HepG2 (cell line): Measurements from ENCODE around the gene CAMK4. TPM values are rescaled to one million over a fixed set of nuclear protein-coding genes. Genes with fewer than 3 reads are reported as not detected.

Source experiments
- EED ChIP-seq: sonication (generic); formaldehyde crosslinking; IDR thresholded peaks from 2 replicates; pipeline ENCODE4 v1.5.0; 2020; ENCODE audit warnings: mild to moderate bottlenecking, missing genetic modification reagents
- GABPB1 ChIP-seq: IDR thresholded peaks from 2 replicates; pipeline ENCODE4 v1.6.1; 2016; ENCODE audit warnings: mild to moderate bottlenecking, missing genetic modification reagents, moderate library complexity, missing compliant biosample characterization
- HNRNPH1 ChIP-seq: fragments of 200-400 bp; formaldehyde crosslinking; optimal IDR thresholded peaks from 2 replicates; pipeline ENCODE3; 2017; ENCODE audit warnings: mild to moderate bottlenecking, low read depth, low read length
- KMT2A ChIP-seq: sonication (generic); formaldehyde crosslinking; IDR thresholded peaks from 2 replicates; pipeline ENCODE4 v1.4.0; 2020; ENCODE audit warnings: missing genetic modification reagents
- NCOR1 ChIP-seq: fragments of 200-600 bp; sonication (generic); IDR thresholded peaks from 2 replicates; pipeline ENCODE4 v1.7.0; 2017; ENCODE audit warnings: antibody characterized with exemption, low read length, borderline replicate concordance
- PHF20 ChIP-seq: sonication (generic); formaldehyde crosslinking; IDR thresholded peaks from 2 replicates; pipeline ENCODE4 v1.5.0; 2020; ENCODE audit warnings: mild to moderate bottlenecking, missing genetic modification reagents
- SIX1 ChIP-seq: sonication (generic); formaldehyde crosslinking; IDR thresholded peaks from 2 replicates; pipeline ENCODE4 v1.4.0; 2020; ENCODE audit warnings: missing genetic modification reagents, borderline replicate concordance
- SOX5 ChIP-seq: IDR thresholded peaks from 2 replicates; pipeline ENCODE4 v1.6.1; 2016; ENCODE audit warnings: borderline replicate concordance
- TEAD2 ChIP-seq: sonication (generic); formaldehyde crosslinking; IDR thresholded peaks from 2 replicates; pipeline ENCODE4 v1.9.0; 2021; ENCODE audit warnings: missing genetic modification reagents
- THYN1 ChIP-seq: sonication (generic); formaldehyde crosslinking; IDR thresholded peaks from 2 replicates; pipeline ENCODE4 v1.8.1; 2023; ENCODE audit warnings: low read depth, mild to moderate bottlenecking, moderate library complexity, missing genetic modification reagents, borderline replicate concordance
- WIZ ChIP-seq: sonication (generic); formaldehyde crosslinking; IDR thresholded peaks from 2 replicates; pipeline ENCODE4 v1.5.1; 2020; ENCODE audit warnings: mild to moderate bottlenecking, missing genetic modification reagents
- ZBTB38 ChIP-seq: sonication (generic); formaldehyde crosslinking; IDR thresholded peaks from 2 replicates; pipeline ENCODE4 v1.5.1; 2020; ENCODE audit warnings: mild to moderate bottlenecking, missing genetic modification reagents
- ZNF121 ChIP-seq: sonication (generic); formaldehyde crosslinking; IDR thresholded peaks from 2 replicates; pipeline ENCODE4 v1.5.0; 2020; ENCODE audit warnings: mild to moderate bottlenecking, missing genetic modification reagents
- ZNF230 ChIP-seq: sonication (generic); formaldehyde crosslinking; IDR thresholded peaks from 2 replicates; pipeline ENCODE4 v1.4.0; 2020; ENCODE audit warnings: mild to moderate bottlenecking, missing genetic modification reagents
- ZNF607 ChIP-seq: sonication (generic); formaldehyde crosslinking; IDR thresholded peaks from 2 replicates; pipeline ENCODE4 v1.5.1; 2020; ENCODE audit warnings: missing genetic modification reagents, mild to moderate bottlenecking, borderline replicate concordance
- ZNF713 ChIP-seq: sonication (generic); formaldehyde crosslinking; IDR thresholded peaks from 2 replicates; pipeline ENCODE4 v1.4.0; 2020; ENCODE audit warnings: mild to moderate bottlenecking, missing genetic modification reagents
- ZSCAN30 ChIP-seq: sonication (generic); formaldehyde crosslinking; IDR thresholded peaks from 2 replicates; pipeline ENCODE4 v1.5.0; 2020; ENCODE audit warnings: mild to moderate bottlenecking, missing genetic modification reagents
- polyA plus RNA-seq, 8 experiments: library from polyadenylated mRNA; depleted of rRNA in 3 of 8; stranded (reverse) in 7 of 8; unstranded in 1 of 8; fragments of >200 nt; fragmentation: Illumina TruSeq in 4 of 8; extraction: Trizol in 4 of 8; gene quantifications; 2 replicates each; pipeline versions ENCODE4 v1.2.1 to v1.2.3, GENCODE V29; 2011 to 2016; ENCODE audit warnings: low read depth in 4 of 8, missing spikeins in 1 of 8, mixed read lengths in 1 of 8; ENCODE audit not compliant: insufficient read depth in 1 of 8
- total RNA-seq, 5 experiments: library from RNA; depleted of rRNA; stranded (reverse); fragments of >200 nt; fragmentation: Illumina TruSeq; extraction: Trizol; gene quantifications; 2 replicates each; pipeline ENCODE4 v1.2.3, GENCODE V29; 2016; ENCODE audit warnings: low read depth in 1 of 5
- TF ChIP-seq, protein P1 (sequence below): sonication (generic); formaldehyde crosslinking; IDR thresholded peaks from 2 replicates; pipeline ENCODE4 v1.5.0; 2020; ENCODE audit warnings: mild to moderate bottlenecking, missing genetic modification reagents, borderline replicate concordance
- TF ChIP-seq, protein P2 (sequence below): sonication (generic); formaldehyde crosslinking; conservative IDR thresholded peaks from 2 replicates; pipeline ENCODE4 v1.4.0; 2020; ENCODE audit warnings: missing genetic modification reagents
- TF ChIP-seq, protein P3 (sequence below): sonication (generic); formaldehyde crosslinking; IDR thresholded peaks from 2 replicates; pipeline ENCODE4 v1.5.0; 2020; ENCODE audit warnings: missing genetic modification reagents
- TF ChIP-seq, protein P4 (sequence below): sonication (generic); formaldehyde crosslinking; IDR thresholded peaks from 2 replicates; pipeline ENCODE4 v1.5.1; 2020; ENCODE audit warnings: missing genetic modification reagents, mild to moderate bottlenecking, borderline replicate concordance
- TF ChIP-seq, protein P5 (sequence below): sonication (generic); formaldehyde crosslinking; IDR thresholded peaks from 2 replicates; pipeline ENCODE4 v1.4.0; 2020; ENCODE audit warnings: mild to moderate bottlenecking, missing genetic modification reagents

Gene CAMK4
- total and polyA plus RNA-seq, 2 of the 13 experiments (the other 11 are each of a cell fraction or from before 2014, with no cell fraction given): not detected

DNA sequence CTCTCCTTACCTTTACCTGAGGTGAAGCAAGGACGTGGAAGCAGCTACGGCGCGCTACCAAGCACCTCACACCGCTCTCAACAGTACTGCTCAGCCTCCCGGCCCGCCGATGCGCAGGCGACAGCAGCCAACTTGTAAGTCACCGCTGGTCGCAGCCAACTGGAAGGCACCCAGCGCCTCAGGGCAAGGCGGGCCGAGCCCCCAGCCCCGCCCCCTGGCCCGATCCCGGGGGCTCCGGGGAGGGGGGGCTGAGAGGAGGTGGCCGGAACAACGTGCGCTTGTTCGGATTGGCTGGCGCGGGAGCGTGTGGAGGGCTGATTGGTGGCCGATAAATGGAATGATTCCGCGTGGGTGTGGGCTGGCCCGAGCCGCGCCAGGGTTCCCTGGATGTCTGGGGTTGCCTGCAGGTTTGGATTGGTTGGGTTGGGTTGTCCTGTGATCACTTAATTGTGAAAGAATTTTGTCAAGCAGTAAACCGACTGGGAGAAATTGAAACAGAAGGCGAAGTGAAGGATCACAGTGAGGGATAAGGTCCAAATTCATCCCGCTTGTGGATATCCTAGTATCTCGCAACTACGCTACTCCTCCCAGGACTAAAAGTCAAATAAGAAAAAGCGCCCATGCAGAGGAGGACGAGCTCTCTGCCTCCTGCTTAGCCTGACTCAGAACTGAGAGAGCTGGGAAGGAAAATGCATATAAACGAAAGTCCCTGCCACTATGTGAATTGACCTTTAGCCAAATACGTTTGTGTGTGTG lies 288.4 kb downstream of the CAMK4 start, which contains the start of gene STARD4 (continued):
- TF ChIP-seq EED (CRISPR knock-in tag) (peak; percentile 89), GABPB1 (CRISPR knock-in tag) (peak; percentile 83; the same call in 1 of the 2 replicates), PHF20 (CRISPR knock-in tag) (0 out of 2 replicates have a peak, but pooled peaks have one; percentile 37), HNRNPH1 (no peak), SIX1 (CRISPR knock-in tag) (no peak), TEAD2 (no peak), ZNF607 (CRISPR knock-in tag) (peak; percentile 71; the same call in 1 of the 2 replicates), ZNF121 (no peak), THYN1 (no peak), ZNF230 (0 out of 2 replicates have a peak, but pooled peaks have one; percentile 26), SOX5 (CRISPR knock-in tag) (no peak; the same call in 1 of the 2 replicates), ZNF713 (CRISPR knock-in tag) (no peak), KMT2A (CRISPR knock-in tag) (peak; percentile 94; the same call in 1 of the 2 replicates), WIZ (0 out of 2 replicates have a peak, but pooled peaks have one; percentile 67), ZSCAN30 (CRISPR knock-in tag) (peak; percentile 15; the same call in 1 of the 2 replicates), NCOR1 (no peak; the same call in 1 of the 2 replicates), ZBTB38 (CRISPR knock-in tag) (peak; percentile 63; the same call in 1 of the 2 replicates)
- TF ChIP-seq, protein P1, sequence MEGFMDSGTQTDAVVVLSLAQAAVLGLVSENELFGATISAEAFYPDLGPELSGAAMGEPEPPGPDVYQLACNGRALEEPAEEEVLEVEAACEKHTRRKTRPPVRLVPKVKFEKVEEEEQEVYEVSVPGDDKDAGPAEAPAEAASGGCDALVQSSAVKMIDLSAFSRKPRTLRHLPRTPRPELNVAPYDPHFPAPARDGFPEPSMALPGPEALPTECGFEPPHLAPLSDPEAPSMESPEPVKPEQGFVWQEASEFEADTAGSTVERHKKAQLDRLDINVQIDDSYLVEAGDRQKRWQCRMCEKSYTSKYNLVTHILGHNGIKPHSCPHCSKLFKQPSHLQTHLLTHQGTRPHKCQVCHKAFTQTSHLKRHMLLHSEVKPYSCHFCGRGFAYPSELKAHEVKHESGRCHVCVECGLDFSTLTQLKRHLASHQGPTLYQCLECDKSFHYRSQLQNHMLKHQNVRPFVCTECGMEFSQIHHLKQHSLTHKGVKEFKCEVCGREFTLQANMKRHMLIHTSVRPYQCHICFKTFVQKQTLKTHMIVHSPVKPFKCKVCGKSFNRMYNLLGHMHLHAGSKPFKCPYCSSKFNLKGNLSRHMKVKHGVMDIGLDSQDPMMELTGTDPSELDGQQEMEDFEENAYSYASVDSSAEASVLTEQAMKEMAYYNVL (CRISPR knock-in tag): no peak
- TF ChIP-seq, protein P2, sequence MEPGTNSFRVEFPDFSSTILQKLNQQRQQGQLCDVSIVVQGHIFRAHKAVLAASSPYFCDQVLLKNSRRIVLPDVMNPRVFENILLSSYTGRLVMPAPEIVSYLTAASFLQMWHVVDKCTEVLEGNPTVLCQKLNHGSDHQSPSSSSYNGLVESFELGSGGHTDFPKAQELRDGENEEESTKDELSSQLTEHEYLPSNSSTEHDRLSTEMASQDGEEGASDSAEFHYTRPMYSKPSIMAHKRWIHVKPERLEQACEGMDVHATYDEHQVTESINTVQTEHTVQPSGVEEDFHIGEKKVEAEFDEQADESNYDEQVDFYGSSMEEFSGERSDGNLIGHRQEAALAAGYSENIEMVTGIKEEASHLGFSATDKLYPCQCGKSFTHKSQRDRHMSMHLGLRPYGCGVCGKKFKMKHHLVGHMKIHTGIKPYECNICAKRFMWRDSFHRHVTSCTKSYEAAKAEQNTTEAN: peak; percentile 69; the same call in 1 of the 2 replicates
- TF ChIP-seq, protein P3, sequence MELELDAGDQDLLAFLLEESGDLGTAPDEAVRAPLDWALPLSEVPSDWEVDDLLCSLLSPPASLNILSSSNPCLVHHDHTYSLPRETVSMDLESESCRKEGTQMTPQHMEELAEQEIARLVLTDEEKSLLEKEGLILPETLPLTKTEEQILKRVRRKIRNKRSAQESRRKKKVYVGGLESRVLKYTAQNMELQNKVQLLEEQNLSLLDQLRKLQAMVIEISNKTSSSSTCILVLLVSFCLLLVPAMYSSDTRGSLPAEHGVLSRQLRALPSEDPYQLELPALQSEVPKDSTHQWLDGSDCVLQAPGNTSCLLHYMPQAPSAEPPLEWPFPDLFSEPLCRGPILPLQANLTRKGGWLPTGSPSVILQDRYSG (CRISPR knock-in tag): no peak
- TF ChIP-seq, protein P4, sequence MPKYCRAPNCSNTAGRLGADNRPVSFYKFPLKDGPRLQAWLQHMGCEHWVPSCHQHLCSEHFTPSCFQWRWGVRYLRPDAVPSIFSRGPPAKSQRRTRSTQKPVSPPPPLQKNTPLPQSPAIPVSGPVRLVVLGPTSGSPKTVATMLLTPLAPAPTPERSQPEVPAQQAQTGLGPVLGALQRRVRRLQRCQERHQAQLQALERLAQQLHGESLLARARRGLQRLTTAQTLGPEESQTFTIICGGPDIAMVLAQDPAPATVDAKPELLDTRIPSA (CRISPR knock-in tag): no peak; the same call in 1 of the 2 replicates
- TF ChIP-seq, protein P5, sequence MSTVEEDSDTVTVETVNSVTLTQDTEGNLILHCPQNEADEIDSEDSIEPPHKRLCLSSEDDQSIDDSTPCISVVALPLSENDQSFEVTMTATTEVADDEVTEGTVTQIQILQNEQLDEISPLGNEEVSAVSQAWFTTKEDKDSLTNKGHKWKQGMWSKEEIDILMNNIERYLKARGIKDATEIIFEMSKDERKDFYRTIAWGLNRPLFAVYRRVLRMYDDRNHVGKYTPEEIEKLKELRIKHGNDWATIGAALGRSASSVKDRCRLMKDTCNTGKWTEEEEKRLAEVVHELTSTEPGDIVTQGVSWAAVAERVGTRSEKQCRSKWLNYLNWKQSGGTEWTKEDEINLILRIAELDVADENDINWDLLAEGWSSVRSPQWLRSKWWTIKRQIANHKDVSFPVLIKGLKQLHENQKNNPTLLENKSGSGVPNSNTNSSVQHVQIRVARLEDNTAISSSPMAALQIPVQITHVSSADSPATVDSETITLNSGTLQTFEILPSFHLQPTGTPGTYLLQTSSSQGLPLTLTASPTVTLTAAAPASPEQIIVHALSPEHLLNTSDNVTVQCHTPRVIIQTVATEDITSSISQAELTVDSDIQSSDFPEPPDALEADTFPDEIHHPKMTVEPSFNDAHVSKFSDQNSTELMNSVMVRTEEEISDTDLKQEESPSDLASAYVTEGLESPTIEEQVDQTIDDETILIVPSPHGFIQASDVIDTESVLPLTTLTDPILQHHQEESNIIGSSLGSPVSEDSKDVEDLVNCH (CRISPR knock-in tag): no peak
